NCI-H345 treated with DMSO at 0.1 percent for 48 hours (cell line): ENCODE data around the gene TP53I3.
"Not testable (repeated sequence)": the region's sequence is repeated elsewhere in the genome, so short reads cannot be mapped to it uniquely, and the experiment has no call there.

Experiments used
- DNase-seq: peaks from one replicate; lab custom pipeline; 2025; ENCODE audit not compliant: unreplicated experiment; lab: John Stamatoyannopoulos, UW

TP53I3 gene

GRCh38 chr2:24101992-24102391 lies 17.4 kb upstream of the TP53I3 start:
- no peak for DNase-seq

GRCh38 chr2:24100732-24101131 lies 16.1 kb upstream of the TP53I3 start:
- DNase-seq: not testable (repeated sequence)

GRCh38 chr2:24095171-24095677 lies 10.6 kb upstream of the TP53I3 start:
- not testable (repeated sequence) for DNase-seq

- not testable (repeated sequence) for DNase-seq
These were observed 8.6 kb upstream of the TP53I3 start for GRCh38 chr2:24093270-24093669.

- no peak for DNase-seq
These were observed 4.3 kb upstream of the TP53I3 start for GRCh38 chr2:24088821-24089359.

GRCh38 chr2:24087032-24087431 lies 2.4 kb upstream of the TP53I3 start:
- no peak for DNase-seq

GRCh38 chr2:24086241-24086640 lies 1.6 kb upstream of the TP53I3 start:
- no peak for DNase-seq

GRCh38 chr2:24085200-24085489 lies 511 bp upstream of the TP53I3 start:
- DNase-seq: no peak

- DNase-seq: peak; percentile 62
These were observed 858 bp downstream of the TP53I3 start for GRCh38 chr2:24083567-24084385.

- no peak for DNase-seq
These were observed 1.7 kb downstream of the TP53I3 start for GRCh38 chr2:24082787-24083566.

- no peak for DNase-seq
These were observed 3.9 kb downstream of the TP53I3 start for GRCh38 chr2:24080701-24081100.

GRCh38 chr2:24077879-24078278 lies 6.8 kb downstream of the TP53I3 start:
- no peak for DNase-seq

- DNase-seq: no peak
These were observed 7.1 kb downstream of the TP53I3 start for GRCh38 chr2:24077535-24077877.

GRCh38 chr2:24076849-24077534 lies 7.6 kb downstream of the TP53I3 start:
- no peak for DNase-seq

GRCh38 chr2:24075915-24076848 lies 8.5 kb downstream of the TP53I3 start, which contains the start of gene SF3B6:
Gene SF3B6 (minus strand): TSS chr2:24076326. CDS start chr2:24076229, 97 bp downstream.
- DNase-seq: peak; percentile 99

- DNase-seq: no peak
These were observed 9.4 kb downstream of the TP53I3 start for GRCh38 chr2:24075259-24075658.

GRCh38 chr2:24073816-24074215 lies 10.8 kb downstream of the TP53I3 start:
- DNase-seq: no peak

- no peak for DNase-seq
These were observed 12.4 kb downstream of the TP53I3 start for GRCh38 chr2:24072259-24072658.

GRCh38 chr2:24065341-24065740 lies 19.3 kb downstream of the TP53I3 start:
- no peak for DNase-seq

GRCh38 chr2:24058564-24059271 lies 25.9 kb downstream of the TP53I3 start:
- no peak for DNase-seq
